Stimulated activated naive CD8-positive, alpha-beta T cell treated with anti-CD3 and anti-CD28 coated beads, Interleukin-15, Interleukin-2, amounts not matched to agents 100 ng/mL and 50 ng/mL, for 24 hours (primary cell): ENCODE results near the gene JADE2.

Source experiments
- H3K27ac Mint-ChIP-seq: one replicate; pipeline ENCODE4 v1.8.0; 2021; ENCODE audit warnings: mild to moderate bottlenecking, mixed read lengths
- H3K27me3 Mint-ChIP-seq: one replicate; pipeline ENCODE4 v1.8.0; 2021; ENCODE audit warnings: mixed read lengths
- H3K36me3 Mint-ChIP-seq: one replicate; pipeline ENCODE4 v1.8.0; 2021; ENCODE audit warnings: low read depth, mixed read lengths
- H3K4me1 Mint-ChIP-seq: one replicate; pipeline ENCODE4 v1.8.0; 2021; ENCODE audit warnings: low read depth, mixed read lengths
- H3K4me3 Mint-ChIP-seq: one replicate; pipeline ENCODE4 v1.8.0; 2021; ENCODE audit warnings: mild to moderate bottlenecking, mixed read lengths
- H3K9me3 Mint-ChIP-seq: one replicate; pipeline ENCODE4 v1.8.0; 2021; ENCODE audit warnings: mixed read lengths

JADE2 gene

GRCh38 chr5:134614450-134615085, 89.1 kb downstream of the JADE2 start:
- H3K36me3 Mint-ChIP-seq: peaks cover 59% of the 10 kb centered on the region
- no peaks in the 10 kb centered on the region for H3K27me3 Mint-ChIP-seq
- no peak overlapping the region for H3K4me3 Mint-ChIP-seq
- H3K9me3 Mint-ChIP-seq: no peaks in the 10 kb centered on the region
- peaks cover 7% of the 10 kb centered on the region for H3K4me1 Mint-ChIP-seq
- H3K27ac Mint-ChIP-seq: no peak overlapping the region

GRCh38 chr5:134620634-134621033, 95.2 kb downstream of the JADE2 start:
- H3K36me3 Mint-ChIP-seq: peaks cover 52% of the 10 kb centered on the region
- H3K27ac Mint-ChIP-seq: no peak overlapping the region
- peaks cover 7% of the 10 kb centered on the region for H3K4me1 Mint-ChIP-seq
- no peaks in the 10 kb centered on the region for H3K9me3 Mint-ChIP-seq
- H3K4me3 Mint-ChIP-seq: no peak overlapping the region
- H3K27me3 Mint-ChIP-seq: no peaks in the 10 kb centered on the region

GRCh38 chr5:134625559-134625958, 100.1 kb downstream of the JADE2 start:
- Mint-ChIP-seq H3K4me3 (no peak overlapping the region), H3K27me3 (no peaks in the 10 kb centered on the region), H3K36me3 (peaks cover 30% of the 10 kb centered on the region), H3K9me3 (no peaks in the 10 kb centered on the region), H3K4me1 (peaks cover 19% of the 10 kb centered on the region), H3K27ac (peak overlapping the region; percentile 27)

- Mint-ChIP-seq H3K4me1 (peaks cover 26% of the 10 kb centered on the region), H3K36me3 (peaks cover 30% of the 10 kb centered on the region), H3K9me3 (no peaks in the 10 kb centered on the region), H3K4me3 (no peak overlapping the region), H3K27ac (peak overlapping the region; percentile 7), H3K27me3 (no peaks in the 10 kb centered on the region)
These were observed 101.0 kb downstream of the JADE2 start for GRCh38 chr5:134626369-134627014.
